Smooth muscle cell (in vitro differentiated cells): ENCODE measurements around the gene AGPAT2. TPM values are rescaled to one million over a fixed set of nuclear protein-coding genes. Genes with fewer than 3 reads are reported as not detected.

Experiments used
- DNase-seq: peaks from one replicate; lab custom pipeline; 2025; ENCODE audit not compliant: unreplicated experiment; lab: John Stamatoyannopoulos, UW
- H2AFZ ChIP-seq: fragments of 200-600 bp; sonication (generic); 2 replicates; pipeline ENCODE4 v1.6.0; 2016; ENCODE audit warnings: antibody characterized with exemption, low read depth, mild to moderate bottlenecking
- H3F3A ChIP-seq: fragments of 200-600 bp; sonication (generic); 2 replicates; pipeline ENCODE4 v1.6.0; 2017; ENCODE audit warnings: antibody characterized with exemption, low read depth
- H3K27ac ChIP-seq: fragments of 200-600 bp; sonication (generic); 2 replicates; pipeline ENCODE4 v1.5.1; 2016; ENCODE audit warnings: low read depth, mild to moderate bottlenecking
- H3K27me3 ChIP-seq: fragments of 200-600 bp; sonication (generic); 2 replicates; pipeline ENCODE4 v1.6.1; 2016; ENCODE audit warnings: low read depth, mild to moderate bottlenecking
- H3K36me3 ChIP-seq: fragments of 200-600 bp; sonication (generic); 2 replicates; pipeline ENCODE4 v1.5.1; 2016; ENCODE audit warnings: low read depth
- H3K4me1 ChIP-seq: fragments of 200-600 bp; sonication (generic); 2 replicates; pipeline ENCODE4 v1.5.1; 2016; ENCODE audit warnings: low read depth
- H3K4me2 ChIP-seq: fragments of 200-600 bp; sonication (generic); 2 replicates; pipeline ENCODE4 v1.6.0; 2016; ENCODE audit warnings: mild to moderate bottlenecking
- H3K4me3 ChIP-seq: fragments of 200-600 bp; sonication (generic); 2 replicates; pipeline ENCODE4 v1.5.1; 2016; ENCODE audit warnings: mild to moderate bottlenecking
- H3K79me2 ChIP-seq: fragments of 200-600 bp; sonication (generic); 2 replicates; pipeline ENCODE4 v1.6.0; 2016; ENCODE audit warnings: low read depth, mild to moderate bottlenecking
- H3K9ac ChIP-seq: fragments of 200-600 bp; sonication (generic); 2 replicates; pipeline ENCODE4 v1.6.0; 2016; ENCODE audit warnings: low read depth
- H3K9me3 ChIP-seq: fragments of 200-600 bp; sonication (generic); replicated peaks from 2 replicates; pipeline ENCODE4 v1.5.1; 2016; ENCODE audit warnings: low read depth
- H4K20me1 ChIP-seq: fragments of 200-600 bp; sonication (generic); 2 replicates; pipeline ENCODE4 v1.6.0; 2016; ENCODE audit warnings: low read depth
- CTCF ChIP-seq: fragments of 200-600 bp; sonication (generic); IDR thresholded peaks from 2 replicates; pipeline ENCODE4 v1.5.1; 2017; ENCODE audit warnings: borderline replicate concordance, mild to moderate bottlenecking, antibody characterized with exemption; ENCODE audit not compliant: insufficient read depth, poor library complexity, severe bottlenecking
- WGBS: methylation state at CpG from one replicate; pipeline ENCODE4 v1.1.7; 2016; ENCODE audit warnings: low lambda C conversion rate; 5-methylcytosine and 5-hydroxymethylcytosine counted together
- polyA plus RNA-seq: library from polyadenylated mRNA; unstranded; fragments of >200 nt; fragmentation: Nextera tagmentation; extraction: Ambion mirVana; gene quantifications from 2 replicates; pipeline ENCODE4 v1.2.1, GENCODE V29; 2016
- total RNA-seq: library from RNA; depleted of rRNA; stranded (reverse); fragments of >200 nt; gene quantifications from 2 replicates; pipeline ENCODE4 v1.2.3, GENCODE V29; 2014

AGPAT2 gene
- total and polyA plus RNA-seq, 2 experiments from 2014 or later, result 42.9 to 105 TPM

GRCh38 chr9:136723362-136723976 is 36.2 kb upstream of the AGPAT2 start:
- Histone ChIP-seq H3K9me3 (no peaks in the 10 kb centered on the region), H3K27me3 (no peaks in the 10 kb centered on the region), H3K79me2 (peaks cover 18% of the 10 kb centered on the region), H4K20me1 (peaks cover 93% of the 10 kb centered on the region), H2AFZ (no peak overlapping the region), H3K9ac (no peak overlapping the region), H3K4me1 (peaks cover 16% of the 10 kb centered on the region), H3K27ac (no peak overlapping the region), H3K4me2 (no peak overlapping the region), H3F3A (no peaks in the 10 kb centered on the region), H3K36me3 (no peaks in the 10 kb centered on the region), H3K4me3 (no peak overlapping the region)
- WGBS, result 95% methylated on average over 32 of the region's 32 CpGs
- TF ChIP-seq CTCF, result no peak
- no peak for DNase-seq

- no peaks in the 10 kb centered on the region for H3K27me3 ChIP-seq
- DNase-seq, result no peak
- no peaks in the 10 kb centered on the region for H3K9me3 ChIP-seq
- H3K79me2 ChIP-seq, result peaks cover 14% of the 10 kb centered on the region
- H4K20me1 ChIP-seq, result peaks cover 98% of the 10 kb centered on the region
- H3K4me2 ChIP-seq, result no peak overlapping the region
- TF ChIP-seq CTCF, result no peak
- no peak overlapping the region for H3K27ac ChIP-seq
- WGBS, result 96% methylated on average over 24 of the region's 24 CpGs
- no peak overlapping the region for H3K9ac ChIP-seq
- no peak overlapping the region for H3K4me3 ChIP-seq
- no peak overlapping the region for H2AFZ ChIP-seq
- H3F3A ChIP-seq, result no peaks in the 10 kb centered on the region
- no peaks in the 10 kb centered on the region for H3K36me3 ChIP-seq
- H3K4me1 ChIP-seq, result peaks cover 13% of the 10 kb centered on the region
These were observed 35.7 kb upstream of the AGPAT2 start for GRCh38 chr9:136722969-136723356.

GRCh38 chr9:136722093-136722968 is 35.1 kb upstream of the AGPAT2 start:
- Histone ChIP-seq H3K4me3 (no peak overlapping the region), H3K36me3 (no peaks in the 10 kb centered on the region), H3K79me2 (peaks cover 9% of the 10 kb centered on the region), H3K4me1 (peaks cover 13% of the 10 kb centered on the region), H3K9me3 (no peaks in the 10 kb centered on the region), H3F3A (no peaks in the 10 kb centered on the region), H2AFZ (no peak overlapping the region), H3K4me2 (no peak overlapping the region), H3K27ac (no peak overlapping the region), H3K9ac (no peak overlapping the region), H4K20me1 (peaks cover 94% of the 10 kb centered on the region), H3K27me3 (no peaks in the 10 kb centered on the region)
- WGBS, result 92% methylated on average over 31 of the region's 31 CpGs
- no peak for TF ChIP-seq CTCF
- no peak for DNase-seq
